ENCODE results near the gene YWHAG.

Gene YWHAG

GRCh38 chr7:76354981-76355730 lies 3.6 kb downstream of the YWHAG start:
- TF ChIP-seq CTCF (IDR thresholded peaks at IDR 0.05; ENCODE audit: extremely low read depth, missing control alignments) = no peak
- no peak for DNase-seq (ENCODE audit: low spot score)

- no peak for TF ChIP-seq CTCF (IDR thresholded peaks at IDR 0.05; ENCODE audit: extremely low read depth, missing control alignments)
- DNase-seq (ENCODE audit: low spot score) = no peak
Measured at GRCh38 chr7:76354516-76354915, 4.3 kb downstream of the YWHAG start.

GRCh38 chr7:76353744-76354143 lies 5.0 kb downstream of the YWHAG start:
- no peak for TF ChIP-seq CTCF (IDR thresholded peaks at IDR 0.05; ENCODE audit: extremely low read depth, missing control alignments)
- no peak for DNase-seq (ENCODE audit: low spot score)

GRCh38 chr7:76352193-76352592 lies 6.6 kb downstream of the YWHAG start:
- TF ChIP-seq CTCF (IDR thresholded peaks at IDR 0.05; ENCODE audit: extremely low read depth, missing control alignments) = no peak
- no peak for DNase-seq (ENCODE audit: low spot score)

GRCh38 chr7:76351372-76351771 lies 7.4 kb downstream of the YWHAG start:
- TF ChIP-seq CTCF (IDR thresholded peaks at IDR 0.05; ENCODE audit: extremely low read depth, missing control alignments) = no peak
- DNase-seq (ENCODE audit: low spot score) = no peak

GRCh38 chr7:76349313-76349885 lies 9.4 kb downstream of the YWHAG start:
- no peak for TF ChIP-seq CTCF (IDR thresholded peaks at IDR 0.05; ENCODE audit: extremely low read depth, missing control alignments)
- no peak for DNase-seq (ENCODE audit: low spot score)

GRCh38 chr7:76347710-76348109 lies 11.1 kb downstream of the YWHAG start:
- no peak for TF ChIP-seq CTCF (IDR thresholded peaks at IDR 0.05; ENCODE audit: extremely low read depth, missing control alignments)
- no peak for DNase-seq (ENCODE audit: low spot score)
